ENCODE data around the gene BLVRA.
"Not testable (repeated sequence)": the region's sequence is repeated elsewhere in the genome, so short reads cannot be mapped to it uniquely, and the experiment has no call there.

Gene BLVRA

DNA sequence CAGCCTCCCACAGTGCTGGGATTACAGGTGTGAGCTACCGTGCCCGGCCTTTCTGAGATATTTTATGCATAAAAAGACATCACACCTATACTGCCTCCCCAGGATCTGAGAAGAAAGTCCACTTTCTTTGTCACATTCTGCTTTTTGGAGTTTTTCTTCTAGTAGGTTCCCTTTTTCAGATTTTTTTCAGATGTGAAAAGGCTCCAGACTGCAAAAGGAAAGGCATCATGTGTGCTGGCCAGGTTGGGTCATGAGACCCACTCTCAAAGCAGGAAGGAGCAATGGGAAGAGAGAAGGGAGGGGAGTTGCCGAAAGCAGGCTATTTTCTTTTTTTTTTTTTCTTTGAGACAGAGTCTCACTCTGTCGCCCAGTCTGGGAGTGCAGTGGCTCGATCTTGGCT is 10.8 kb downstream of the BLVRA start:
- no peak for DNase-seq (ENCODE audit: low read depth)

DNA sequence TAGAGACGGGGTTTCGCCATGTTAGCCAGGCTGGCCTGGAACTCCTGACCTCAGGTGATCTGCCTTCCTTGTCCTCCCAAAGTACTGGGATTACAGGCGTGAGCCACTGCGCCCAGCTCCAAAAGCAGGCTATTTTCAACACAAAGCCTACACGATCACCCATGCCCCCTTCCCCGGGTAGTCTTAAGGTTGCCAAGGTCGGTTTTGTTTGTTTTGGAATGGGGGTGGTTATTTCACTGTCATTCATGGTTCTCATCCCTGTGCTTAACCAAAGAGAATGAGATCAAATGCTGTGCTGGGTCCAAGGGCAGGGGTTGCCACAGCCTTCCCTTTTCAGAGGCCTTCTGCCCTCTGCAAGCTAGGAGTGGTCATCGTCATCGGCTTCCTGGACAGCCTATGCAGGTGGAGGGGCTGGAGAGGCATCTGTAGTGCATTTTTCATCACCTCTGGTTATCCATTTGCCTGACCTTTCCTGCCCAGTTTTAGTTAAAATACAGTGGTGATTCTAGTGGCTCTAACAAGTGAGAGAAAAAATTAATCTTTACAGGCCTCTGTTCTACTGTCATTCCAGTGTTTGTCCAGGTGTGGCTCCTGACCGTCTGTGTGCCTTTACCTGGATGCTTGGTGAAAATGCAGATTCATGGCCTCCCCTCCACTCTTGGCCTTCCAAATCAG is 11.4 kb downstream of the BLVRA start:
- DNase-seq (ENCODE audit: low read depth), result no peak

DNA sequence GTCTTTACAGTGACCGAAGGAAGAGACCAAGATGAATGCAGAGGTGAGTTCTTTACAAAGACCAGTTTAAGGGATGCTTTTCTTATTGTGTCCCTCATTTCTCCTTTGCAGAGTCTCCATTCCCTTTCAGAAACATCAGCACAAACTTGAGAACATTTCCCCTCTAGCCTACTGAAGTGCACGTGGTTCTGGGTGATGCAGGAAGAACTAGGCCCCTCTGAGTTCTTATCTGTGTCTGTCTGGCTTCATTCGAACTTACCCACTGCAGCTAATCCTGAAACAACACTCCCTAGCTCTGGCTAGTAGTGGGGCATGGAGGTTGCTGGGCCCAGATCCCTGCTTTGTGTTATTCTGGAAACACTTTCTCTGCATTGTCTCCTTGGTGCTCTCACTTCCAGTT is 12.6 kb downstream of the BLVRA start:
- no peak for DNase-seq (ENCODE audit: low read depth)

DNA sequence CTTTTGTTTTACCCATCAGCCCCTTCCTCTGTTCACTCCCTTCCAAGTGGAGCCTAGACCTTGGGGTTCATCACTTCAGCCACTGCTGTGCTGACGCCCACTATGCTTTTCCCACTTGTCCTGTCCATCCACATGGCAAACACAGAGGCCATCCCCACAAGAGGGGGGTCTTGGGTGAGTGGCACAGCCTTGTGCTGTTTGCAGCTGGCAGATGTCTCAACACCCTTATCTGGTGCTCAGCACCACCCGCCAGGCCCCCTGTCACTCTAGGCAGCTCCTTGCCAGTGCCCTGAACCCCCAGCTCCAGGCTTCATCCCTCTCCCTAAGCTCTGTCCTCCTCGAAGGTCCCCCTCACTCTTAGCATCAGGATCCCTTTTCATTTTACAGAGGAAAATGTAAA is 13.1 kb downstream of the BLVRA start:
- DNase-seq (ENCODE audit: low read depth), result no peak

DNA sequence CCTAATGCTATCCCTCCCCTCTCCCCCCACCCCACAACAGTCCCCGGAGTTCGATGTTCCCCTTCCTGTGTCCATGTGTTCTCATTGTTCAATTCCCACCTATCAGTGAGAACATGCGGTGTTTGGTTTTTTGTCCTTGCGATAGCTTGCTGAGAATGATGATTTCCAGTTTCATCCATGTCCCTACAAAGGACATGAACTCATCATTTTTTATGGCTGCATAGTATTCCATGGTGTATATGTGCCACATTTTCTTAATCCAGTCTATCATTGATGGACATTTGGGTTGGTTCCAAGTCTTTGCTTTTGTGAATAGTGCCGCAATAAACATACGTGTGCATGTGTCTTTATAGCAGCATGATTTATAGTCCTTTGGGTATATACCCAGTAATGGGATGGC is 14.8 kb downstream of the BLVRA start:
- DNase-seq (ENCODE audit: low read depth), result not testable (repeated sequence)

DNA sequence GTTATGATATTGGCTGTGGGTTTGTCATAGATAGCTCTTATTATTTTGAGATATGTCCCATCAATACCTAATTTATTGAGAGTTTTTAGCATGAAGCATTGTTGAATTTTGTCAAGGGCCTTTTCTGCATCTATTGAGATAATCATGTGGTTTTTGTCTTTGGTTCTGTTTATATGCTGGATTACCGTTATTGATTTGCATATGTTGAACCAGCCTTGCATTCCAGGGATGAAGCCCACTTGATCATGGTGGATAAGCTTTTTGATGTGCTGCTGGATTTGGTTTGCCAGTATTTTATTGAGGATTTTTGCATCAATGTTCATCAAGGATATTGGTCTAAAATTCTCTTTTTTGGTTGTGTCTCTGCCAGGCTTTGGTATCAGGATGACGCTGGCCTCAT is 16.8 kb downstream of the BLVRA start:
- not testable (repeated sequence) for DNase-seq (ENCODE audit: low read depth)

DNA sequence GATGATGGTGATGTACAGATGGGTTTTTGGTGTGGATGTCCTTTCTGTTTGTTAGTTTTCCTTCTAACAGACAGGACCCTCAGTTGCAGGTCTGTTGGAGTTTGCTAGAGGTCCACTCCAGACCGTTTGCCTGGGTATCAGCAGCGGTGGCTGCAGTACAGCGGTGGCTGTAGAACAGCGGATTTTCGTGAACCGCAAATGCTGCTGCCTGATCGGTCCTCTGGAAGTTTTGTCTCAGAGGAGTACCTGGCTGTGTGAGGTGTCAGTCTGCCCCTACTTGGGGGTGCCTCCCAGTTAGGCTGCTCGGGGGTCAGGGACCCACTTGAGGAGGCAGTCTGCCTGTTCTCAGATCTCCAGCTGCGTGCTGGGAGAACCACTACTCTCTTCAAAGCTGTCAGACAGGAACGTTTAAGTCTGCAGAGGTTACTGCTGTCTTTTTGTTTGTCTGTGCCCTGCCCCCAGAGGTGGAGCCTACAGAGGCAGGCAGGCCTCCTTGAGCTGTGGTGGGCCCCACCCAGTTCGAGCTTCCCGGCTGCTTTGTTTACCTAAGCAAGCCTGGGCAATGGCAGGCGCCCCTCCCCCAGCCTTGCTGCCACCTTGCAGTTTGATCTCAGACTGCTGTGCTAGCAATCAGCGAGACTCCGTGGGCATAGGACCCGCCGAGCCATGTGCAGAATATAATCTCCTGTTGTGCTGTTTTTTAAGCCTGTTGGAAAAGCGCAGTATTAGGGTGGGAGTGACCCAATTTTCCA is 20.0 kb downstream of the BLVRA start:
- not testable (repeated sequence) for DNase-seq (ENCODE audit: low read depth)

DNA sequence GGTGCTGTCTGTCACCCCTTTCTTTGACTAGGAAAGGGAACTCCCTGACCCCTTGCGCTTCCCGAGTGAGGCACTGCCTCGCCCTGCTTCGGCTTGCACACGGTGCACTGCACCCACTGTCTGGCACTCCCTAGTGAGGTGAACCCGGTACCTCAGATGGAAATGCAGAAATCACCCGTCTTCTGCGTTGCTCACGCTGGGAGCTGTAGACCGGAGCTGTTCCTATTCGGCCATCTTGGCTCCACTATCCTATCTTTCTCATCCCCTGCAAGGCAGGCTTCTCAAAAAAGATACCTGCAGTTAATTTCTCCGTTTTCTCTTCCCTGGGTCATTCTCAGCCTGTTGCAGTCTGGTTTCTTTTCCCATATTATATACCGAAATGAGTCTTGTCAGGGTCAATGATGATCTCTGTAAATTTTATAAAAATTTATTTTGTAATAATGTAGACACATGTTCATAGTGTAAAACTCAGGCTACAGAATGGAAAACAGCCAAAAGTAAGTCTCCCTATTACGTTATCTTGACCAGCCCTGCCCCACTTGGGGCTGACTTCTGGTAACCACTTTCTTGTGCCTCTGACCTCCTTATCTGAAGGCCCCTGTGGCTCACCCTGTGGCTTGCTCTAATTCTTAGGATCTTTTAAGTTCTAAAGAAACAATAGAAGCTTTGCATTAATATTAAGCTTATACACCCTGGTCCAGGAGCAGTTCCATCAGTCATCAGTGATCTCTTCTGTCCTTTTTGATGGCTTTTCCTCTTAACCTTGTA is 20.7 kb downstream of the BLVRA start:
- no peak for DNase-seq (ENCODE audit: low read depth)

DNA sequence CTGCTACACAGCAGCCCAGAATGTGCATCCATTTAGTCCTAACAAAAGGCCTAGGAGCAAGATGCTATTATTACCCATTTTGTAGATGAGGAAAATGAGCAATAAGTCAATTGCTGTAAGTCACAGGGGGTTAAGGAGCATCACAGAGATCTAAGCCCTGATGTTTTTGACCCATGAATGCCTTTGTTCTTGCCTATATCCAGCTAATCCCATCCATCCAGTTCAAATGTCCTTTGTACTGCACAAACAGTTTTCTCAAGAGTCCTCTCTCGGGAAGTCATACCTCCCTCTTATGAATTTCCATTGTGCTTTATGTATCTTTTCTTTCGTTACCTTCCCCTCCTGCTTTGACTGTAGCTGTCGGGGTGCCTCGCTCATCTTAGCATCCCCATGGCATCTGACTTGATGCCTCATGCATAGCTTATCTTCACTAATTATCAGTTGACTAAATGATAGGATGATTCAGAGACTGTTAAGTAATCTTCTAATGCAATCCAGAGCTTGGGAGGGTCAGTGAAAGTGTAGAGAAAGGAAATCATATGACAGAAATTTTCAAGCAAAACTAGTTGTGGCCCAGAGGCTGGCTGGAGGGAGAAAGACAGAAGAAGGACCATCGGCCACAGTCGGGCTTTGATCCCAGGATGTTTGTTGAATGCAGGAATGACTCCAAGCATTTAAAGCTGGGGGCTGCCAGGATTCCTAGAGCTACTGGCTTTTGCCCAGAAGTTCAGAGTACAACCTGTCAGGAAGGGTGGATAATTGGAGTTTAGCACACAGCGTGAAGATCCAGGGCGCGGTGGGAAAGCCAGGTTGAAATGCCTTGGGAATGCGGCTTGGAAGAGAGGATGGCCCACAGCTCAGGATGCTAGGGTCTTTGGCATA is 23.5 kb downstream of the BLVRA start:
- DNase-seq (ENCODE audit: low read depth), result peak; percentile 69

DNA sequence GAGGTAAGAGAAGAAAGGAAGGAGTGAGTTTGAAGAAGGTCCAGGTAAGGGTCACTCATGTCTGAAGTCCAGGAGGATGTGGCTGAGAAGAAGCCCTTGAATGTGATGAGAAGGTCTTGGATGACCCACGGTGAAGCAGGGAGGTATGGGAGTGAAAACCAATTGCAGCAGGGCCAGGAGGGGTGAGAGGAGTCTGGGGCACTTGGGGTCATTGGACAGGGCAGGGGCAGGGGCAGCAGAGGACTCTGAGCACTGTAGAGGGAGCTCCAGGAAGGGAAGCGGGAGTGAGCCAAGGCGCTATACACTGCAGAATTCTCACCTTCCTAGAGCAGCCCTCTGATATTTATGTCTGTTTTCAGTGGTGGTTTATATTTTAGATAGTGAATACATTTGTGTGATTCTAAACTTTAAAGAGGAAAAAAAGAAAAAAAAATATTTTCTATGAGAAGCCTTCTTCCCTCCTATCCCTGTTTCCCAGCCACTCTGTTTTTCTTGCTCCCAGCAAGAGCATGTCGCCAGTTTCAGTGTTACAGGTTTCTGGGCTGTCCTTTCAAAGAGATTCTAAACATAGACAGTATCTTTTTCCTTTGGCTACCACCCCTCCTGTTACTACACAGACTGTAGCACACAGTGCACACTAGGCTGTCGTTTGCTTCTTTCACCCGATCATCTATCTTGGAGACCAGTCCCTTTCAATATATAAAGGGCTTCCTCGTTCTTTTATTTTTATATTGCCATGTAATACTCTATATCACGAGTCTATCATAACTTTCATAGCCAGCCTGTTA is 24.5 kb downstream of the BLVRA start:
- no peak for DNase-seq (ENCODE audit: low read depth)

DNA sequence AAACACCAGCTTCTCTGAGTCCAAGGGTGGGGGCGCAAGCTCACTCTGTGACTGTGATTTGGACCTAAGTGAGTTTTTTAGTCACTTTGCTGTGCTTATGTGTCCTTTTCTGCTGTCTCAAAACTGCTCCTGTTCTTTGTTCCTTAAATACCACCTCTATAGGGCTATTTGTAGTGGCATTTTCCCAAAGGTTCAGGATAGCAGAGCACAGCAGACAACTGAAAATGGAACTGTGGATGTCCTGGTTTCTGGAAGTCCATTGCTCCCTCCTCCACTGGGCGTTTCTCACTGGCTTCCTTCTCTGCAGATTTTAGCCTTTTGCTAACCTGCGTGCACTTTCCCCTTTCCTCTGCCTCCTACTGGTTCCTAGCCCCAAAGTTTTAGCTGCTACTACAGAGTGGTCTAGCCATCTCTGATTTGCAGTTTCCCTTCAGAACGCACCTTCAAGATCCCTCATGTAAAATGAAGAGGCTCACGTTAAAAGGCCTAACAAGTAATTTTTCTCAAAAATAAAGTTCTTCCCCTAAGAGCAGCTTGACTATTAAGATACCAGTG is 25.6 kb downstream of the BLVRA start:
- no peak for DNase-seq (ENCODE audit: low read depth)

DNA sequence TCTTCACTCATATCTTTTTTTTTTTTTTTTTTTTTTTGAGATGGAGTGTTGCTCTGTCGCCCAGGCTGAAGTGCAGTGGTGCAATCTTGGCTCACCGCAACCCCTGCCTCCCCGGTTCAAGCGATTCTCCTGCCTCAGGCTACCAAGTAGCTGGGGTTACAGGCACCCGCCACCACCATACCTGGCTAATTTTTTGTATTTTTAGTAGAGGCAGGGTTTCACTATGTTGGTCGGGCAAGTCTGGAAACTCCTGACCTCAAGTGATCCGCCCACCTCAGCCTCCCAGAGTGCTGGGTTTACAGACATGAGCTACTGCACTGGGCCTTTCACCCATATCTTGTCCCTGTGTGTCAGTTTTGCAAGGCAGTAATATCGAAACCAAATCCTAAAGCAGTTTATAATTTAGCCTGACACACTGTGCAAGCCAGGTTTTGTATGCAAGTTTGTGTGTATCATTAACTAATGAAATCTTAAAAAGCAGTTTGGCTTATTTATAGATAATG is 26.2 kb downstream of the BLVRA start:
- DNase-seq (ENCODE audit: low read depth), result not testable (repeated sequence)

DNA sequence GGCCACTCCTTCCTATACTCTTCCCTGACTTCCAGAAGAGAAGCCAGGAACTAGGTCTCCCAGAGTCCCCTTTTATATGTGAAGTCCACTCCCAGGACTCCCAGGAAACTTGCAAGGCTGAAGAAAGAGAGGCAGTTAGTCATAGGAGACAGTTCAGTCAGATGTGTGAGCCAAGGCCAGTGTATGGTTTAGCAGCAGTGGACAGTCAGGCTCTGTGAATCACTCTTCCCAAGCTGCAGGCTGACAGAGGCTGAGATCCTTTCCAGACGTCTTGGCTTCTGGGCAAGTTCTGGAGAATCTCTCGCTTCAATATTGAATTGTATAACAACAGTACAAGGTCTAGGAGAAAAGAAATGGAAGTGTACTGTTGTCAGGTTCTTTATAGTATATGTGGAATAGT is 26.9 kb downstream of the BLVRA start:
- peak; percentile 83 for DNase-seq (ENCODE audit: low read depth)

DNA sequence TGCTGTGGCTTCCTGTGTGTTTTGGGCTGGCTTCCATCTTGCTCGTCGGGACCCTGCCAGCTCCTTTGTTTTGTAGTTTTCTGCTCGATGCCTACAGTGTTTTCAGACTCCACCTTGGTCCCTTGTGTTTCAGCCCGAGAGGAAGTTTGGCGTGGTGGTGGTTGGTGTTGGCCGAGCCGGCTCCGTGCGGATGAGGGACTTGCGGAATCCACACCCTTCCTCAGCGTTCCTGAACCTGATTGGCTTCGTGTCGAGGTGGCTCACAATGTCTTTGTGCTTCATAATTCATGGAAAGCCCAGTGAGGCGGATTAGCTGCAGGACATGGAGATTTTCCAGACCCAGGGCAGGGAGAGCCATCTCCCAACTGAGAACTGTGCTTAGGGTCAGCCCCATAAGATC is 29.3 kb downstream of the BLVRA start:
- DNase-seq (ENCODE audit: low read depth), result no peak

DNA sequence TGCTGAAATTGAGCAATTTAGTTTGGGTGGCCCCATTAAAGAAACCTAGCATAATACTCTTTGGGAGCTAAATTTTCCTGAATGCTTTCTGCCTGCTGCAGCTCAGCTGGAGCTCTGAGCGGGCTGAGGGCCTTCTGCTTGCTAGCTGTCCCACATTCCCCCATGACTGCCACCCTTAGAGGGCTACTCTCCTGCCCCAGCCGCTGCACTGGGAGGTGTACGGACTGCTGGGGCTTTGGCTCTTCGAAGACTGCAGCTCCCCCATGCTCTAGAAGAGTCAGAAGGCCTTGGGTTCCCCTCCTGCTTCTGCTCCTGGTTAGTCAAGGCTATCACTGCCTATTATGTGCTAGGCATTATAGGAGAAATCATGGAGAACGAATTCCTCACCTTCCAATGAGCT is 31.5 kb downstream of the BLVRA start:
- DNase-seq (ENCODE audit: low read depth), result no peak

DNA sequence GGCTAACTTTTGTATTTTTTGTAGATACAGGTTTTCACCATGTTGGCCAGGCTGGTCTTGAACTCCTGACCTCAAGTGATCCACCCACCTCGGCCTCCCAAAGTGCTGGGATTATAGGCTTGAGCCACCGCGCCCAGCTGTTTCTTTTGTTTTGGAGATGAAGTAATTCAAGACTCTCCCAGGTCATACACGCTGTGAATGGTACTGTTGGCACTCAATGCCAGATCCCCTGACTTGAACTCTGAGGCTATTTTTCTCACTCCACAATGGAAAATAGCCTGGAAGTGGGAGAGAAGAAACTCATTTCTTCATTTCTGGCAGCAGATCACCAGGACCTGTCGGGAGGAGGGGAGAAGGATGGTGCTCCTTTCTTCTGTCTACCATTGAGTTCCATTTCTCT is 32.4 kb downstream of the BLVRA start:
- DNase-seq (ENCODE audit: low read depth), result no peak

DNA sequence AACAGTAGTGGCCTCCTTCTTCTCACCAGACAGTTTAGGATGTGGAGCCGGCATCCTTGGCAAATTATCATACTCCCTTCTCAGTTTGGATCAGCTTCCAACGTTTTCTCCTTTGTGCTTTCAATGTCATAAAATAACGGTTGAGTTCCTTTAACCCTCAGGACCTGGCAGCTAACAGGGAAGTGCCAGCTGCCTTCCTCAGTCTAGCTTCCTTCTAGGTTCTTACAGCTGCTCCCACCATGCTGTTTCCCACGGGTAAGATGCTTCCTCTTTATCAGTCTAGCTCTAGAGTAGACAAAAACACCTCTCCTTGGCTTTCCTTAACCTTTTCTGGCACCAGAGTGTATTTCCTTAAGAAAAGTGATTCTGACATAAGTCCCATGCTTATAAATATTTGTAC is 33.2 kb downstream of the BLVRA start:
- DNase-seq (ENCODE audit: low read depth), result no peak

DNA sequence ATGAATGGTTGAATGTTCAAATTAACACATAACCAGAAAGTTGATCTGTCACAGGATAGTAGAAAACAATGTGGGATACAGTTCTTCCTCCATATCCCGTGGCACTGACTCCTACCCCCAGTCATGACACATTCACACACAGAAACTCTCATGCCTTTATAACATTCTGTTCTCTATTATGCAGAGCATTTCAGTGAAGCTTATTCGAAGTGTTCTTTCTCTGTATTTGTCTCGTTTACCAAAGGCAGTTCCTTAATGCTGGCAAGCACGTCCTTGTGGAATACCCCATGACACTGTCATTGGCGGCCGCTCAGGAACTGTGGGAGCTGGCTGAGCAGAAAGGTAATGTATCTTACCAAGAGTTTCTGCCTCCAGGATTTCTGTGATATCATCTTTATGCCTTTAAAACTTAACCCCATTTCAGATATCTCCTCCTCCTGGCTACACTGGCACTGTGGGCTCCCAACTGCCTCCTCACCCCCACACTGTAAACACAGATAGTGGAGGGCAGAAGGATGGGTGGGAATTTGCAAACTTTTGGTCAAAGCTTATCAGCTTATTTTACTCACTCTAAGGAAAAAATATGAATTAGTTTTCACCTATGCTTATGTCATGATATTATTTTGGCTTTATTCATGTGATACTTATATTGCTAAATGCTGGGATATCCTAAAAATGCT is 34.1 kb downstream of the BLVRA start:
- no peak for DNase-seq (ENCODE audit: low read depth)

DNA sequence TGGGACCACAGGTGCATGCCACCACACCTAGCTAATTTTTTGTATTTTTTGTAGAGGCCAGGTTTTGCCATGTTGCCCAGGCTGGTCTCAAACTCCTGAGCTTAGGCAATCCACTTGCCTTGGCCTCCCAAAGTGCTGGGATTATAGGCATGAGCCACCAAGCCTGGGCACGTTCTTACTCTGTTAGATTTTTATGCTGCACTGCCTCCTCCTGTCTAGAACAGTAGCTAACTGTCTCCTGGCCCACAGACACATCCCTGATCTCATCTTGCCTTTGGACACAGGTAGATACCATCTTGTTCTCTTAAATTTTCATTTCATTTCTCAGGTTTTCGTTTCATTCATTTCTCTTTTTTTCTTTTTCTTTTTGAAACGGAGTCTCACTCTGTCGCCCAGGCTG is 41.1 kb downstream of the BLVRA start:
- DNase-seq (ENCODE audit: low read depth), result no peak

DNA sequence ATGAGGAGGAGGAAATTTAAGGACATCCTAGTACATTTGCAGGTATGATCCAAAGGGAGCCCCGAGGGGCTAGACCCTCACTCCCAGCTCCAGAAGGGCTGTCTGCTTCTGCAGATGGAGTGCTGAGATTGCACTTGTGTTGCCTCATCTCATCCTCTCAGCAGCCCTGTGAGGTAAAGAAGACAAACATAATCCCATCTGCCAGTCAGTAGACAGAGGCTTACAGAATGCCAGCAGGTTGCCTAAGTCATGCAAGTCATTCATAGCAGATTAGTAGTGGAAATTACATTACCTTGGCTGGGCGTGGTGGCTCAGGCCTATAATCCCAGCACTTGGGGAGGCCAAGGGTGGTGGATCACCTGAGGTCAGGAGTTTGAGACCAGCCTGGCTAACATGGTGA is 45.4 kb downstream of the BLVRA start:
- DNase-seq (ENCODE audit: low read depth), result no peak

Measured in HS-5 (cell line).